Hepatocyte (in vitro differentiated cells): ENCODE results near the gene C2CD3. TPM values are rescaled to one million over a fixed set of nuclear protein-coding genes. Genes with fewer than 3 reads are reported as not detected.

Source experiments
- DNase-seq: peaks from one replicate; pipeline ENCODE4 v3.0.0-alpha.2; 2016; ENCODE audit warnings: low spot score
- H2AFZ ChIP-seq: fragments of 200-600 bp; sonication (generic); 2 replicates; pipeline ENCODE4 v1.6.0; 2016; ENCODE audit warnings: antibody characterized with exemption, mild to moderate bottlenecking
- H3K27ac ChIP-seq: fragments of 200-600 bp; sonication (generic); 2 replicates; pipeline ENCODE4 v1.5.1; 2016; ENCODE audit warnings: mild to moderate bottlenecking
- H3K27me3 ChIP-seq: fragments of 200-600 bp; sonication (generic); 2 replicates; pipeline ENCODE4 v1.6.1; 2016
- H3K36me3 ChIP-seq: fragments of 200-600 bp; sonication (generic); replicated peaks from 2 replicates; pipeline ENCODE4 v1.5.1; 2016; ENCODE audit warnings: low read depth; ENCODE audit not compliant: insufficient read depth
- H3K4me1 ChIP-seq: fragments of 200-600 bp; sonication (generic); 2 replicates; pipeline ENCODE4 v1.5.1; 2016; ENCODE audit warnings: mild to moderate bottlenecking, moderate library complexity; ENCODE audit not compliant: insufficient read depth
- H3K4me2 ChIP-seq: fragments of 200-600 bp; sonication (generic); 2 replicates; pipeline ENCODE4 v1.6.0; 2016
- H3K4me3 ChIP-seq: fragments of 200-600 bp; sonication (generic); 2 replicates; pipeline ENCODE4 v1.5.1; 2016; ENCODE audit warnings: mild to moderate bottlenecking
- H3K79me2 ChIP-seq: fragments of 200-600 bp; sonication (generic); 2 replicates; pipeline ENCODE4 v1.6.0; 2017; ENCODE audit warnings: mild to moderate bottlenecking
- H3K9me2 ChIP-seq: fragments of 200-600 bp; sonication (generic); replicated peaks from 2 replicates; pipeline ENCODE4 v1.6.0; 2017; ENCODE audit warnings: mild to moderate bottlenecking; ENCODE audit not compliant: insufficient read depth
- H3K9me3 ChIP-seq: fragments of 200-600 bp; sonication (generic); 2 replicates; pipeline ENCODE4 v1.5.1; 2016; ENCODE audit warnings: low read depth, mild to moderate bottlenecking
- H4K20me1 ChIP-seq: fragments of 200-600 bp; sonication (generic); 2 replicates; pipeline ENCODE4 v1.6.0; 2016; ENCODE audit warnings: mild to moderate bottlenecking; ENCODE audit not compliant: insufficient read depth, poor library complexity, severe bottlenecking
- EZH2 ChIP-seq: fragments of 200-600 bp; sonication (generic); IDR thresholded peaks from 2 replicates; pipeline ENCODE4 v1.6.1; 2016; ENCODE audit warnings: antibody characterized with exemption, mild to moderate bottlenecking, borderline replicate concordance
- EZH2phosphoT487 ChIP-seq: fragments of 200-600 bp; sonication (generic); IDR thresholded peaks from one replicate; pipeline ENCODE4 v1.6.1; 2018; ENCODE audit warnings: antibody characterized with exemption, mild to moderate bottlenecking, low read depth, moderate library complexity; ENCODE audit not compliant: unreplicated experiment, severe bottlenecking
- WGBS: methylation state at CpG from one replicate; pipeline ENCODE4 v1.1.6; 2016; ENCODE audit warnings: low lambda C conversion rate; ENCODE audit errors: missing lambda C conversion rate; 5-methylcytosine and 5-hydroxymethylcytosine counted together
- polyA plus RNA-seq: library from polyadenylated mRNA; unstranded; fragments of >200 nt; fragmentation: Nextera tagmentation; extraction: Ambion mirVana; gene quantifications from 2 replicates; pipeline ENCODE4 v1.2.1, GENCODE V29; 2016
- total RNA-seq: library from RNA; depleted of rRNA; stranded (reverse); fragments of >200 nt; gene quantifications from 2 replicates; pipeline ENCODE4 v1.2.3, GENCODE V29; 2014
- TF ChIP-seq, protein P1 (sequence below): fragments of 200-600 bp; sonication (generic); IDR thresholded peaks from 2 replicates; pipeline ENCODE4 v1.5.1; 2016; ENCODE audit warnings: antibody characterized with exemption, mild to moderate bottlenecking; ENCODE audit not compliant: poor library complexity

C2CD3 gene
- total and polyA plus RNA-seq, 2 experiments from 2014 or later = 9.8 to 16.3 TPM

- H2AFZ ChIP-seq = no peak overlapping the region
- DNase-seq = no peak
- H3K4me2 ChIP-seq = no peak overlapping the region
- no peaks in the 10 kb centered on the region for H3K27me3 ChIP-seq
- no peaks in the 10 kb centered on the region for H3K36me3 ChIP-seq
- H3K4me3 ChIP-seq = no peak overlapping the region
- TF ChIP-seq EZH2phosphoT487 (no peak), EZH2 (no peak)
- TF ChIP-seq, protein P1, sequence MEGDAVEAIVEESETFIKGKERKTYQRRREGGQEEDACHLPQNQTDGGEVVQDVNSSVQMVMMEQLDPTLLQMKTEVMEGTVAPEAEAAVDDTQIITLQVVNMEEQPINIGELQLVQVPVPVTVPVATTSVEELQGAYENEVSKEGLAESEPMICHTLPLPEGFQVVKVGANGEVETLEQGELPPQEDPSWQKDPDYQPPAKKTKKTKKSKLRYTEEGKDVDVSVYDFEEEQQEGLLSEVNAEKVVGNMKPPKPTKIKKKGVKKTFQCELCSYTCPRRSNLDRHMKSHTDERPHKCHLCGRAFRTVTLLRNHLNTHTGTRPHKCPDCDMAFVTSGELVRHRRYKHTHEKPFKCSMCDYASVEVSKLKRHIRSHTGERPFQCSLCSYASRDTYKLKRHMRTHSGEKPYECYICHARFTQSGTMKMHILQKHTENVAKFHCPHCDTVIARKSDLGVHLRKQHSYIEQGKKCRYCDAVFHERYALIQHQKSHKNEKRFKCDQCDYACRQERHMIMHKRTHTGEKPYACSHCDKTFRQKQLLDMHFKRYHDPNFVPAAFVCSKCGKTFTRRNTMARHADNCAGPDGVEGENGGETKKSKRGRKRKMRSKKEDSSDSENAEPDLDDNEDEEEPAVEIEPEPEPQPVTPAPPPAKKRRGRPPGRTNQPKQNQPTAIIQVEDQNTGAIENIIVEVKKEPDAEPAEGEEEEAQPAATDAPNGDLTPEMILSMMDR = no peak
- H4K20me1 ChIP-seq = no peaks in the 10 kb centered on the region
- H3K4me1 ChIP-seq = no peaks in the 10 kb centered on the region
- WGBS = 86% methylated on average over 5 of the region's 5 CpGs
- H3K9me2 ChIP-seq = no peaks in the 10 kb centered on the region
- no peaks in the 10 kb centered on the region for H3K79me2 ChIP-seq
- H3K27ac ChIP-seq = no peak overlapping the region
- H3K9me3 ChIP-seq = no peaks in the 10 kb centered on the region
These were observed 161.0 kb downstream of the C2CD3 start for GRCh38 chr11:74009675-74010305.

DNA sequence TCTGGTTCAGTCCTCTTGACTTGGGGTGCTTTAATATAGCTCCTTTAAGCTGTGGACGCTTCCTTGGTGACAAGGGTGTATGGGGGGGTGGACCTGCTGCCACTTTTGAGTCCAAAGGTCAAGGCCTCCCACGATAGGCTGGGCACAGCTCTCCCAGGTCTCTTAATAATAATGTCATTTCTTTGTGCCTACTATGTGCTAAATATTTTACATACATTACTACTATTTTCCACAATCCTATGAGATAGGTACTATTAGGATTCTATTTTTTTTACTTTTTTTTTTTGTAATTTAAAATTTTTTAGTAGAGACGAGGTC, 161.6 kb downstream of the C2CD3 start:
- Histone ChIP-seq H3K79me2 (no peaks in the 10 kb centered on the region), H3K36me3 (no peaks in the 10 kb centered on the region), H3K9me3 (no peaks in the 10 kb centered on the region), H3K4me1 (no peaks in the 10 kb centered on the region), H2AFZ (no peak overlapping the region), H3K27me3 (no peaks in the 10 kb centered on the region), H4K20me1 (no peaks in the 10 kb centered on the region), H3K4me3 (no peak overlapping the region), H3K4me2 (no peak overlapping the region), H3K27ac (no peak overlapping the region), H3K9me2 (no peaks in the 10 kb centered on the region)
- DNase-seq = no peak
- 83% methylated on average over 3 of the region's 3 CpGs for WGBS
- TF ChIP-seq EZH2phosphoT487 = no peak
- TF ChIP-seq, protein P1 = no peak
- TF ChIP-seq EZH2 = no peak

DNA sequence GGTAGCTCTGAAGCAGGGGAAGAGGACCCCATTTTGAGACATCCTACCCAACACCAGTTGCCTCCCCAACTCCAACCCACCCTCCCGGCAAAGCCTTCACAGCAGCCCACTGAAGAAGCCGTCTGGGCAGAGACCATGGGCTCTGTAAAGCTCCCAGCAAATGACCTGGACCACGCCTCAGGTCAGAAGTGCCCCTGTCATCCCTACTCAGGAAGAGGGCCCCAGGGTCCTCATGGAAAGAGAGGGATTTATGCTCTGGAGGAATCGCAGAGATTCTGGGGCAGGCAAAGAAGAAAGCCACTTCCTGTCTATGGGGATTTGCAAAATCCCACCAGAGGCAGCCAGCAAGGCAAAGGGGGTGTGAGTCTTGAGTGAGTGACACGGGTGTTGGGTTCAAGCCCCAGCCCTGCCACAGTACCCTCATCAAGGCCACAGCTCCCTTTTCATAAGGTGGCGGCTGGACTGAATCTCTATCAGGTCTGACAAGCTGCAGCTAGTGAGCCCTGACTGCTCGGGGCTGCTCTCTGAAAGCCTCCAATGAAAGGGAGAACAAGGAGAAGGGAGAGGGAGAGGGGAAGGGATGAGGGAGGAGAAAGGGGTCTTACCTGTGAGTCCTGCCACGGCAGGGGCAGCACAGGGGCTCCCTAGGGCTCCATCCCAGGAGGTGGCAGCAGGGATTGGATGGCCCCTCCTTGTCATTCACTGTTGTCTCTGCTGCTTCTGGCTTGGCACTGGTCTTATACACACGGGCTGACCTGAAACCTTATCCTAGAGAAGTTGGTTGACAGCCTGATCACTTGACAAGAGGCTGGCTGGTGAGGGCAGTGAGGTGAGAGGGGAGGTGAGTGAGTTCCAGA, 162.2 kb downstream of the C2CD3 start, which contains the start of gene UCP3:
UCP3 (minus strand) TSS at position 713 of the 857 bp plus-strand sequence. CDS start 2,043 bp downstream, outside the sequence.
- TF ChIP-seq EZH2phosphoT487 (no peak), EZH2 (no peak)
- TF ChIP-seq, protein P1 = no peak
- WGBS = 78% methylated on average over 9 of the region's 9 CpGs
- Histone ChIP-seq H3K4me1 (no peaks in the 10 kb centered on the region), H3K36me3 (no peaks in the 10 kb centered on the region), H3K9me2 (no peaks in the 10 kb centered on the region), H4K20me1 (no peaks in the 10 kb centered on the region), H3K9me3 (no peaks in the 10 kb centered on the region), H2AFZ (no peak within 1 kb of the TSS), H3K4me3 (no peak within 1 kb of the TSS), H3K79me2 (no peaks in the 10 kb centered on the region), H3K27ac (no peak within 1 kb of the TSS), H3K27me3 (no peaks in the 10 kb centered on the region), H3K4me2 (no peak within 1 kb of the TSS)
- no peak for DNase-seq
